Spleen (tissue), 11 donors: Measurements from ENCODE around the gene DIAPH1. TPM values are rescaled to one million over a fixed set of nuclear protein-coding genes. Genes with fewer than 3 reads are reported as not detected.
A peak's percentile ranks its signal among the peaks of the same experiment; 100 is the strongest.

ENCODE experiments used
- DNase-seq: peaks from one replicate; pipeline ENCODE4 v3.0.0-alpha.2; 2020
- H3K27ac ChIP-seq, 8 donors: fragments of 200-600 bp; sonication (generic) in 7 of 8; 1 replicate in 4 of 8; 2 replicates in 4 of 8; pipeline versions ENCODE4 v1.5.0 to v1.8.0; 2016 to 2021; ENCODE audit warnings: inconsistent platforms in 4 of 8, mild to moderate bottlenecking in 4 of 8, moderate library complexity in 1 of 8
- H3K27me3 ChIP-seq, 7 donors: fragments of 200-600 bp; sonication (generic) in 6 of 7; replicated peaks in 1 of 7; 1 replicate in 4 of 7; 2 replicates in 3 of 7; pipeline versions ENCODE4 v1.5.0 to v1.8.0; 2016 to 2021; ENCODE audit warnings: inconsistent platforms in 3 of 7, mild to moderate bottlenecking in 1 of 7
- H3K36me3 ChIP-seq, 6 donors: fragments of 200-600 bp; sonication (generic) in 5 of 6; 1 replicate in 4 of 6; 2 replicates in 2 of 6; pipeline versions ENCODE4 v1.5.0 to v1.8.0; 2016 to 2021; ENCODE audit warnings: inconsistent platforms in 2 of 6
- H3K4me1 ChIP-seq, 6 donors: fragments of 200-600 bp; sonication (generic) in 5 of 6; 1 replicate in 3 of 6; 2 replicates in 3 of 6; pipeline versions ENCODE4 v1.5.0 to v1.8.0; 2016 to 2021; ENCODE audit warnings: inconsistent platforms in 3 of 6
- H3K4me3 ChIP-seq, 8 donors: fragments of 200-600 bp; sonication (generic) in 7 of 8; 1 replicate in 4 of 8; 2 replicates in 4 of 8; pipeline versions ENCODE4 v1.5.0 to v1.8.0; 2016 to 2021; ENCODE audit warnings: inconsistent platforms in 4 of 8, mild to moderate bottlenecking in 4 of 8, moderate library complexity in 2 of 8
- H3K9me3 ChIP-seq, 8 donors: fragments of 200-600 bp; sonication (generic) in 7 of 8; 1 replicate in 4 of 8; 2 replicates in 4 of 8; pipeline versions ENCODE4 v1.5.0 to v1.8.0; 2016 to 2021; ENCODE audit warnings: inconsistent platforms in 4 of 8
- CTCF ChIP-seq, 11 experiments: fragments of 200-600 bp in 7 of 11; fragments of 450-650 bp in 4 of 11; sonication (generic) in 4 of 11; IDR thresholded peaks in 8 of 11; conservative IDR thresholded peaks in 3 of 11; 1 replicate in 7 of 11; 2 replicates in 4 of 11; pipeline versions ENCODE4 v1.4.0 to v1.8.0; 2016 to 2021; ENCODE audit warnings: antibody characterized with exemption in 11 of 11, inconsistent platforms in 4 of 11, mild to moderate bottlenecking in 1 of 11
- POLR2A ChIP-seq, 3 donors: fragments of 450-650 bp; IDR thresholded peaks; one replicate each; pipeline ENCODE4 v1.5.1; 2017; ENCODE audit warnings: antibody characterized with exemption in 3 of 3, mild to moderate bottlenecking in 1 of 3
- POLR2AphosphoS5 ChIP-seq, 3 donors: sonication (generic); formaldehyde crosslinking; IDR thresholded peaks; one replicate each; pipeline ENCODE4 v1.5.1; 2017; ENCODE audit warnings: antibody characterized with exemption in 3 of 3
- WGBS, 5 donors: extraction: QIAGEN DNeasy Blood & Tissue Kit in 3 of 5; methylation state at CpG; one replicate each; pipeline versions ENCODE4 v1.1.5 to v1.1.7; 2013 to 2018; 5-methylcytosine and 5-hydroxymethylcytosine counted together
- intact Hi-C: fragments of 100-400 bp; cut with DNase I; formaldehyde crosslinking; loops from one replicate; pipeline ENCODE4 v1.15.0; 2023; ENCODE audit warnings: low total_unique reads
- polyA plus RNA-seq, 3 donors: library from polyadenylated mRNA; stranded (reverse); fragments of 200-250 nt; gene quantifications; one replicate each; pipeline ENCODE4 v1.2.1, GENCODE V29; 2013
- total RNA-seq, 7 donors: library from RNA; depleted of rRNA in 3 of 7; stranded (reverse); fragments of >200 nt in 3 of 7; fragmentation: NEBNext Ultra II Directional in 4 of 7; extraction: Animal tissue kit (Norgen Biotek cat#: 25700) in 4 of 7; gene quantifications; one replicate each; pipeline versions ENCODE4 v1.1.0 to v1.2.1, GENCODE V29; 2016 to 2021
- donor health status: healthy with polysubstance abuse.
- donor health status: DM: no; HTN: no; CAD: no; lungs with moderate emphysema.
- donor health status: DM: no; HTN: no; CAD: no.
- donor health status: Bipolar disorder and iron deficiency.
- donor health status: healthy.
- donor health status: DM: no; HTN: no; CAD: no.
- donor health status: DM: yes; HTN: yes; CAD: no.

DIAPH1 gene
- total and polyA plus RNA-seq, 10 donors: 35.4 to 123 (median 81.5) TPM

- Histone ChIP-seq H3K27ac (no peak overlapping the region), H3K36me3 (peaks cover 0 to 12% (median 0%) of the 10 kb centered on the region in 6 donors), H3K27me3 (peaks cover 0 to 97% (median 24%) of the 10 kb centered on the region in 7 donors), H3K9me3 (no peaks in the 10 kb centered on the region), H3K4me3 (peak overlapping the region in 1 of 8 donors; percentile 66), H3K4me1 (peaks cover 3 to 52% (median 28%) of the 10 kb centered on the region in 6 donors)
- 82 to 100% (median 87%) methylated on average over 8 to 13 of the region's 13 CpGs for WGBS, 5 donors
- intact Hi-C loops: no loop called here
- no peak for DNase-seq
- TF ChIP-seq CTCF (IDR thresholded peaks at IDR 0.05 in 8 of 11, conservative IDR thresholded peaks at IDR 0.05 in 3 of 11) (no peak), POLR2A (IDR thresholded peaks at IDR 0.05) (no peak), POLR2AphosphoS5 (IDR thresholded peaks at IDR 0.05) (no peak)
Measured at GRCh38 chr5:141490771-141491170, 128.0 kb downstream of the DIAPH1 start.

- WGBS, 5 donors: 91 to 95% (median 94%) methylated on average over 10 of the region's 10 CpGs
Measured at GRCh38 chr5:141490271-141490670, 128.5 kb downstream of the DIAPH1 start.

GRCh38 chr5:141489841-141490240, 129.0 kb downstream of the DIAPH1 start:
- peaks cover 0 to 12% (median 0%) of the 10 kb centered on the region in 6 donors for H3K36me3 ChIP-seq
- 87 to 92% (median 89%) methylated on average over 7 to 10 of the region's 10 CpGs for WGBS, 5 donors
- no peak for DNase-seq
- TF ChIP-seq POLR2AphosphoS5 (IDR thresholded peaks at IDR 0.05) (no peak), CTCF (IDR thresholded peaks at IDR 0.05 in 8 of 11, conservative IDR thresholded peaks at IDR 0.05 in 3 of 11) (no peak), POLR2A (IDR thresholded peaks at IDR 0.05) (no peak)
- H3K27me3 ChIP-seq: peaks cover 0 to 97% (median 33%) of the 10 kb centered on the region in 7 donors
- no peaks in the 10 kb centered on the region for H3K9me3 ChIP-seq
- H3K4me1 ChIP-seq: peaks cover 3 to 54% (median 29%) of the 10 kb centered on the region in 6 donors
- intact Hi-C loops: no loop called here
- no peak overlapping the region for H3K27ac ChIP-seq
- no peak overlapping the region for H3K4me3 ChIP-seq

More at GRCh38 chr5:141490271-141490670, 128.5 kb downstream of the DIAPH1 start:
- H3K4me3 ChIP-seq: no peak overlapping the region
- no peaks in the 10 kb centered on the region for H3K9me3 ChIP-seq
- peaks cover 3 to 54% (median 27%) of the 10 kb centered on the region in 6 donors for H3K4me1 ChIP-seq
- no peak for DNase-seq
- H3K27ac ChIP-seq: no peak overlapping the region
- peaks cover 0 to 12% (median 0%) of the 10 kb centered on the region in 6 donors for H3K36me3 ChIP-seq
- TF ChIP-seq CTCF (IDR thresholded peaks at IDR 0.05 in 8 of 11, conservative IDR thresholded peaks at IDR 0.05 in 3 of 11): no peak
- TF ChIP-seq POLR2AphosphoS5 (IDR thresholded peaks at IDR 0.05): no peak
- TF ChIP-seq POLR2A (IDR thresholded peaks at IDR 0.05): no peak
- peaks cover 0 to 97% (median 29%) of the 10 kb centered on the region in 7 donors for H3K27me3 ChIP-seq
- intact Hi-C loops: no loop called here

- TF ChIP-seq CTCF (IDR thresholded peaks at IDR 0.05 in 8 of 11, conservative IDR thresholded peaks at IDR 0.05 in 3 of 11) (no peak), POLR2AphosphoS5 (IDR thresholded peaks at IDR 0.05) (no peak), POLR2A (IDR thresholded peaks at IDR 0.05) (no peak)
- Histone ChIP-seq H3K4me1 (peaks cover 3 to 54% (median 34%) of the 10 kb centered on the region in 6 donors), H3K36me3 (peaks cover 0 to 12% (median 0%) of the 10 kb centered on the region in 6 donors), H3K9me3 (no peaks in the 10 kb centered on the region), H3K27ac (no peak within 1 kb of the TSS), H3K4me3 (no peak within 1 kb of the TSS), H3K27me3 (peaks cover 0 to 97% (median 34%) of the 10 kb centered on the region in 7 donors)
- 76 to 85% (median 80%) methylated on average over 14 of the region's 14 CpGs for WGBS, 5 donors
- intact Hi-C loops: no loop called here
- DNase-seq: no peak
Measured at GRCh38 chr5:141488591-141489561, 129.9 kb downstream of the DIAPH1 start, which contains the start of gene PCDHGC5. Gene PCDHGC5 (plus strand): TSS chr5:141489081. CDS start chr5:141489241, 160 bp downstream.
